Keratinocyte (primary cell): ENCODE measurements around the gene RERE.

Experiments used
- EZH2 ChIP-seq: IDR thresholded peaks from one replicate; pipeline ENCODE4 v1.6.1; 2012; ENCODE audit warnings: inconsistent platforms, mild to moderate bottlenecking, low read length, moderate library complexity
- TF ChIP-seq, protein P1 (sequence below), 3 experiments: IDR thresholded peaks in 1 of 3; conservative IDR thresholded peaks in 1 of 3; optimal IDR thresholded peaks in 1 of 3; 2 replicates in 2 of 3; 3 replicates in 1 of 3; pipeline versions ENCODE3 to v1.5.1; 2011; ENCODE audit warnings: low read length in 3 of 3, mild to moderate bottlenecking in 3 of 3, moderate library complexity in 2 of 3, control low read depth in 1 of 3, inconsistent platforms in 1 of 3; ENCODE audit not compliant: insufficient read depth in 2 of 3; ENCODE audit errors: extremely low read depth in 1 of 3

DNA sequence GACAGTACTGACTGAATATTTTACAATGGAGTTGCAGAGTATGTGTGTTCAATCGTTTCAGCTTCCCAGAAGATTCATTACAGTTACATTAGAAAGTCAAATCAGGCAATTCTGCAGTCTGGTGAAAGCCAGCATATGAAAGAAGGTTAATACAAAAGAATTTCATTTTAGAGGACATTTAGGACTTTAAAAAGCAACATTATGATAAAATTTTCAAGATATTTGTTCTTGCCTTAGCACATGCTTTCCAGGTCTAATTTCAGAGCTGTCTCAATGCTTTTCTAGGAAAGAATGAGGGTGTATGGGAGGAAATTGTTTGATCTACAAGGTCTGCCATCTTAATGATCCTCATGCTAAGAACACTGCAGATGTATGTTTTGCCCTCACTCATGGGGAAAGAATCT lies 63.2 kb downstream of the RERE start:
- TF ChIP-seq, protein P1, sequence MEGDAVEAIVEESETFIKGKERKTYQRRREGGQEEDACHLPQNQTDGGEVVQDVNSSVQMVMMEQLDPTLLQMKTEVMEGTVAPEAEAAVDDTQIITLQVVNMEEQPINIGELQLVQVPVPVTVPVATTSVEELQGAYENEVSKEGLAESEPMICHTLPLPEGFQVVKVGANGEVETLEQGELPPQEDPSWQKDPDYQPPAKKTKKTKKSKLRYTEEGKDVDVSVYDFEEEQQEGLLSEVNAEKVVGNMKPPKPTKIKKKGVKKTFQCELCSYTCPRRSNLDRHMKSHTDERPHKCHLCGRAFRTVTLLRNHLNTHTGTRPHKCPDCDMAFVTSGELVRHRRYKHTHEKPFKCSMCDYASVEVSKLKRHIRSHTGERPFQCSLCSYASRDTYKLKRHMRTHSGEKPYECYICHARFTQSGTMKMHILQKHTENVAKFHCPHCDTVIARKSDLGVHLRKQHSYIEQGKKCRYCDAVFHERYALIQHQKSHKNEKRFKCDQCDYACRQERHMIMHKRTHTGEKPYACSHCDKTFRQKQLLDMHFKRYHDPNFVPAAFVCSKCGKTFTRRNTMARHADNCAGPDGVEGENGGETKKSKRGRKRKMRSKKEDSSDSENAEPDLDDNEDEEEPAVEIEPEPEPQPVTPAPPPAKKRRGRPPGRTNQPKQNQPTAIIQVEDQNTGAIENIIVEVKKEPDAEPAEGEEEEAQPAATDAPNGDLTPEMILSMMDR (optimal IDR thresholded peaks at IDR 0.05 in 1 of 3, IDR thresholded peaks at IDR 0.05 in 1 of 3, conservative IDR thresholded peaks at IDR 0.05 in 1 of 3; ENCODE audit: extremely low read depth in 1 of 3, insufficient read depth in 2 of 3, low read length in 3 of 3), result no peak
- no peak for TF ChIP-seq EZH2
